ENCODE results near the gene SOX11.

The SOX11 gene

DNA sequence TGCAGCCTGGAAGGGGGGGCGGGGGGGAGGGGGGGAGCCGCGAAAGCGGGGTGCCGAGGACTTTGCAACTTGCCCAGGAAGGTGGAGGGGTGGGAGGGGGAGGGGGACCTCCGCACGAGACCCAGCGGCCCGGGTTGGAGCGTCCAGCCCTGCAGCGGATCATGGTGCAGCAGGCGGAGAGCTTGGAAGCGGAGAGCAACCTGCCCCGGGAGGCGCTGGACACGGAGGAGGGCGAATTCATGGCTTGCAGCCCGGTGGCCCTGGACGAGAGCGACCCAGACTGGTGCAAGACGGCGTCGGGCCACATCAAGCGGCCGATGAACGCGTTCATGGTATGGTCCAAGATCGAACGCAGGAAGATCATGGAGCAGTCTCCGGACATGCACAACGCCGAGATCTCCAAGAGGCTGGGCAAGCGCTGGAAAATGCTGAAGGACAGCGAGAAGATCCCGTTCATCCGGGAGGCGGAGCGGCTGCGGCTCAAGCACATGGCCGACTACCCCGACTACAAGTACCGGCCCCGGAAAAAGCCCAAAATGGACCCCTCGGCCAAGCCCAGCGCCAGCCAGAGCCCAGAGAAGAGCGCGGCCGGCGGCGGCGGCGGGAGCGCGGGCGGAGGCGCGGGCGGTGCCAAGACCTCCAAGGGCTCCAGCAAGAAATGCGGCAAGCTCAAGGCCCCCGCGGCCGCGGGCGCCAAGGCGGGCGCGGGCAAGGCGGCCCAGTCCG is 540 bp downstream of the SOX11 start:
- peak; percentile 57 for DNase-seq

DNA sequence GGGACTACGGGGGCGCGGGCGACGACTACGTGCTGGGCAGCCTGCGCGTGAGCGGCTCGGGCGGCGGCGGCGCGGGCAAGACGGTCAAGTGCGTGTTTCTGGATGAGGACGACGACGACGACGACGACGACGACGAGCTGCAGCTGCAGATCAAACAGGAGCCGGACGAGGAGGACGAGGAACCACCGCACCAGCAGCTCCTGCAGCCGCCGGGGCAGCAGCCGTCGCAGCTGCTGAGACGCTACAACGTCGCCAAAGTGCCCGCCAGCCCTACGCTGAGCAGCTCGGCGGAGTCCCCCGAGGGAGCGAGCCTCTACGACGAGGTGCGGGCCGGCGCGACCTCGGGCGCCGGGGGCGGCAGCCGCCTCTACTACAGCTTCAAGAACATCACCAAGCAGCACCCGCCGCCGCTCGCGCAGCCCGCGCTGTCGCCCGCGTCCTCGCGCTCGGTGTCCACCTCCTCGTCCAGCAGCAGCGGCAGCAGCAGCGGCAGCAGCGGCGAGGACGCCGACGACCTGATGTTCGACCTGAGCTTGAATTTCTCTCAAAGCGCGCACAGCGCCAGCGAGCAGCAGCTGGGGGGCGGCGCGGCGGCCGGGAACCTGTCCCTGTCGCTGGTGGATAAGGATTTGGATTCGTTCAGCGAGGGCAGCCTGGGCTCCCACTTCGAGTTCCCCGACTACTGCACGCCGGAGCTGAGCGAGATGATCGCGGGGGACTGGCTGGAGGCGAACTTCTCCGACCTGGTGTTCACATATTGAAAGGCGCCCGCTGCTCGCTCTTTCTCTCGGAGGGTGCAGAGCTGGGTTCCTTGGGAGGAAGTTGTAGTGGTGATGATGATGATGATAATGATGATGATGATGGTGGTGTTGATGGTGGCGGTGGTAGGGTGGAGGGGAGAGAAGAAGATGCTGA is 1.4 kb downstream of the SOX11 start:
- DNase-seq, result peak; percentile 44

DNA sequence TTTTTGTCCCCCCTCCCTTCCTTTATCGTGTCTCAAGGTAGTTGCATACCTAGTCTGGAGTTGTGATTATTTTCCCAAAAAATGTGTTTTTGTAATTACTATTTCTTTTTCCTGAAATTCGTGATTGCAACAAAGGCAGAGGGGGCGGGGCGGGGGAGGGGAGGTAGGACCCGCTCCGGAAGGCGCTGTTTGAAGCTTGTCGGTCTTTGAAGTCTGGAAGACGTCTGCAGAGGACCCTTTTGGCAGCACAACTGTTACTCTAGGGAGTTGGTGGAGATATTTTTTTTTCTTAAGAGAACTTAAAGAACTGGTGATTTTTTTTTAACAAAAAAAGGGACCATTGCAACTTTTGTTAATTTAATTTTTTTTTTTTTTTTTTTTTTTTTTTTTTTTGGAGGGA is 2.1 kb downstream of the SOX11 start:
- peak; percentile 26 for DNase-seq

DNA sequence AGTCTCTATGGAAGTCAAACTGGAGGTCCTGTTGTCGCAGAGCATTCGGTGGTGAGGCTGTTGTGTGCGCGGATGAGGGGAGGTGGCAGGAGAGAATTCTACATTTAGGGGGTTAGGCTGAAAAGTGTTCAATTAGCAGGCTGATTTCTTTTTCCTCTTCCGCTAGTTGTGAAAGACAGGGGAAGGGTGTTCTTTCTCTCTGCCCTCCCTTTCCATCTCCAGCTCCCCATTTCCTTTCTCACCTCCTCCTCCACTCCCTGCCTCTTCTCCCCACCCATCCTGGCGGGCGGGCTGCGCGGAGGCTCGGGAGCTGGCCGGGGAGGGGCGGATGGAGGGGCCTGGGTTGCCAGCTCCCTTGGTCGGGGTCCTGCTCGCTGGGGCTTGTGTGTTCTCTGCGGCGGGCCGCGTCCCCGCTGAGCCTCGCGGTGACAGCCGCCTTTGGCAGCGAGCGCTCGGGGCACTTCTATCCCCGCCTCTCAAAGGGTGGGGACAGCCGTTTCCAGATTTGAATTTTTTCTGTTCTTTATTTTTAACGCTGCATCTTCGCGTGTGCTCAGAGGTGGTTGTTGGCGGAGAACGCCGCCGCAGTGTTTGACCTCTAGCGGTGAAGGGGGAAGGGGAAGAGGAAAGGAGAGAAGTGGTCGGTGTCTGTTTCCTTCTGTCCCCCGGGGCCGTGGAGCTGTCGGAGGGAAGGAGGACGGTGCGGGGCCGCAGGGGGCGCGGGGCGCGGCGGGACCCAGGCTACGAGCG is 3.6 kb downstream of the SOX11 start:
- DNase-seq, result peak; percentile 72

DNA sequence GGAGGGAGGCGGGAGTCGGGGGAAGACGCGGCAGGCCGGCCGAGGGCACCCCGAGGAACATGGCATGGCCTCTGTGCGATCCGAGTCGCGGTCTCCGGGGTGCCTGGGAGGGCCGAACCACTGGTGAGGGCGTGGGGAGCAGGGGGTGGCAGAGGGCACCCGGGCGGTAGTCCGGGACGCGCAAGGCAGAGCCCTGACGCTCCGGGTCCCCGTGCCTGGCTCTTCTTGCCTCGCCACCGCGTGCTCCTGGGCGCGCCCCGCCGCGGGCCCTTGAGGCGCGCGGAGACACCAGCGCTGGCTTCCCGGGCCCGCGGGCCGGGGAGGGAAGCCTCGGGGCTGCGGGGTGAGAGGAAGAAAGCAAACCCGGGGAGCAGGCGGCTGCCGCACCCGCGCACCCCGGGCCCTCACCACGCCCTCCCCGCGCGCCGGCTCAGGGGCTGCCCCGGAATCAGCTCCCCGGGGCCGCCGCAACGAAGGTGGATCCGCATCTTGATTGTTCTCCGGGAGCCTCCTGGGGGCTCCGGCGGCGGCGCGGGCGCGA is 4.3 kb downstream of the SOX11 start:
- peak; percentile 56 for DNase-seq

DNA sequence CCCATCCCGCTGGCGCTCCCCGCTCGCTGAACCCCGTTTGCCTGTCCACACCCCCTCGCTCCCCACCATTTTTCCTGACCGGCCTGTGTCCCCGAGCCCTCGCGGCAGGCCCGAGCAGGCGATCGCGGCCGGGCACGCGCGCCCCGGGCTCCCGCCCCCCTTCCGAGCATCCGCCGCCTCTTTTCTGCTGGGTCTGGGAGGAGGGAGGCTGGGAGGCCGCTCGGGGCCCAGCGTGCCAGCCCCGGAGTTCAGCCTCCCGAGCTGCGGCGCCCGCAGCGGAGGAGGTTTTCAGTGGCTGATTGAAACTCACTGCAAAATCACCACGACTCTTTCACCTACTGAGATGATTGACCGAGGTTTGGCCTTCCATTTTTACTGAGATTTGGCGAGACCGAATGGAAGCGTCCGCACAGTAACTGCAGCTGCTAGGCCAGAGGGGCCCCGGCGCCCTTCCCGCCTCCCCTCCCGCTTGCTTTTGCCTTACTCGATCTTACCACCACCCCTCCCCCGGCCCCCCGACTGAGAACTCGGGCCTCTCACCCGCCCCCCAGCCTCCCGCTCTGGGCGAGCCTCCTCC is 4.8 kb downstream of the SOX11 start:
- DNase-seq, result peak; percentile 73

DNA sequence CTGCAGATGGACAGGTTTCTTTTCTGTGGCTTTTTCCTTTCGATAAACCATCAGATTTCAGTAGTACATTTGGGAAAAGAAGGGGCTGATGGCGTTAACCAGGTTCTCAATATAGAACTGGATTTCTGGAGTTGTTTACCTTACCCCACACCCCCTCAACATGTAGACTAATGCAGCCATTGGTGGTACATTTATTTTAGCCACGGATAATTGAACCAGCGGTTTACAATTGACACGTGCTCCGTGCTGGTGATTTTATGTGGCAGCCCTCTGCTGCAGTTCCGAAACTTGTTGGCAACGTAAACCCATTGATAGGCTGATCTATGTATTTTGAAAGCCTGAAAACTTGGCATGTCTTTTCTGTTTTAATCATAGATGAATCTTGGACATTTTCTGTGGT is 5.4 kb downstream of the SOX11 start:
- no peak for DNase-seq

DNA sequence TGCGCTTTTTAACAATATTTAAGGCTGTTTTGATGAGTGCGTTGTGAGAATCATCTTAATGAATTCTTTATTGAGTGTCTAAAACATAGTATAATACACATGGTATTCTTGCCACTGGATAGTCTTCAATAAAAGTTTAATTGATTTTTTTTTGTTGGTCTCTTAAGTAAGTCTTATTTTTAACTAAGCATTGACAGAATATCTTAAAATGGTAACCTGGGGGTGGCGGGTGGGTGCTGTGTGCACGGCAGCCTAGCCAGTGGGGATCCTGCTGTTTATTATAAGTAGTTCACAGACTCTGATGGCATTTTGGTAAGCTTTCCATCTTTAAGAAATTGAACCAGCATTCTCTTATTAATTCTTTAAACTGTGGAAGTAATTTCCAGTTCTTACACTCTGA is 6.0 kb downstream of the SOX11 start:
- no peak for DNase-seq

DNA sequence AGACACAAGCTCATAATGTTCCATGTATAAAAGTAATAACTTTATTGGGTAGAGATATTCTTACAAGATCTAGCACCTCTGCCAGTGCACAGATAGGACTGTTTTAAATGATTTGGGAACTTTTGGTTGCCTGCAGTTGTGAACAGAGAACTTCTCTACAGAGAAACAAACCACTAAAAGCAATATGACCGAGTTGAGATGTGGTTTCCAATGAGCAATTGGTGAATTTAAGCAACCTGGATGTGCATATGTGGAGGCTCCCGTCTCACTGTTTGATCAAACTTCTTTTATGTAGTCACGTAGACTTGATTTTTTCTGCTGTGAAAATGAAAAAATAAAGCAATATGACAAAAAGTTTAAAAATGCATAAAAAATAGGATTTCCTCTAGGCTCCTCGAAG is 7.8 kb downstream of the SOX11 start:
- DNase-seq, result no peak

DNA sequence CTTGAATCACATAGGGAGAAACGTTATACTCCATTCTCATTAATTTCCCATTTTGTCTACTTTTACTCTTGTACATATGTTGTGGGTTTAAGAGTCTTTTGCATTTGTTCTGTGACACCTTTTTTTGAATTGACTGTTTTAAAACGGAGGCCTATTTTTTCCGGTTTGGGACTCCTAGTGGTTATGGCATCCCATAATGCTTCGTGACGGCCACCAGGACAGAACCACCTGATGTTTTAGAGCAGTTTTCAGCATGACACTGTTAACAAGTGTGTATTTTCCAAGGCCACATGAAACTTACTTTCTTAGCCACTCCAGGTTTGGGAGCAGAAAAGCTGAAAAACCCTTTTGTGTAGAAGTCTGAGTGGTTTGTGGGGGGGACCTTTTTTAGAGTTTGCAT is 8.4 kb downstream of the SOX11 start:
- no peak for DNase-seq

DNA sequence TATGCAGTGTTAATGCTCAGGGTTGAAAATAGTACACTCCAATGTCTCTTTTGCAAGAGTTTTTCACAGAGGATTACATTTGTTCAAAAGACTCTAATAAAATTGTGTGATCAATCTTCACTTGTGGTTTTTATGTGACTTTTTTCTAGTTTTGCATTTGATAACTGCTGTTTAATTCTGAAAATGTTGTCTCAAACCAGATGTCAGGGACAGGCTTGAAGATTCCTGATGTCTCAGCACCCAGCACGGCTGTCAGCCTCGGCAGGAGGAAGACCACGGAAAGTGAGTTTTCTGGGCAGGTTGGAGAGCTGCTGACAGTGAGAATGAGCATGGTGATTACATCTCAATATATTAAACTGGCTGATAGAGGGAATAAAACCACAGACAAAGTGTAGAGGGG is 9.1 kb downstream of the SOX11 start:
- no peak for DNase-seq

DNA sequence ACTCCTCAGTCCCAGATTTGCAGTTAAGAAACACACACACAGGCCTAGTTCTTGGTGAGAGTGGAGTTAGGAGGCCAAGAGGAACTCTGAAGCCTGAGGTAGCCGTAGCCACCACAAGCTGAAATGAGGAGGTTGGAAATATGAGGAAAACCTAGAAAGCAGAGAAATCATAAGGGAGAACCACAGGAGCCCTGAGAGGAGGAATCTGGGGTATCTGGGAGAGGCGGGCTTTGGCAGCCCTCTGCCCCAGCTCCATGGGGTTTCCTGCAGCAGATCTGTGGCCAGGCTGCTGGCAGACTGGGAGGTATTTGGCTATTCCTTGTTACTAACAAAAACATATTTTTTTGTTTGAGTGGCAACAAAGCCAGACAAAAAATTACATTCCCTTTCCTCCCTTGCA is 11.0 kb downstream of the SOX11 start:
- DNase-seq, result peak; percentile 45

DNA sequence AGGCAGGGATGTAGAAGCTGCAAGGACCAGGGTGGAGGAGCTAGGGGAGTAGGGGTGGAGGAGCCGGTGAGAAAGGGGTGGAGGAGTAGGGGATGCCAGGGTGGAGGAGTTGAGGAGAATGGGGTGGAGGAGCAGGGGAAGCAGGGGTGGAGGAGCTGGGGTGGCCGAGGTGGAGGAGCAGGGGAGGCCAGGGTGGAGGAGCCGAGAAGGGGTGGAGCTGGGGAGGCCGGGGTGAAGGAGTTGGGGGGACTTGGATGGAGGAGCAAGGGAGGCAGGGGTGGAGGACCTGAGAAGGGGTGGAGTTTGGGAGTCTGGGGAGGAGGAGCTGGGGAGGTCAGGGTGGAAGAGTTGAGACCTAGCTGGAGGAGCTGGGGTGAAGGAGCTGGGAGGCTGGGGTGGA is 13.3 kb downstream of the SOX11 start:
- no peak for DNase-seq

DNA sequence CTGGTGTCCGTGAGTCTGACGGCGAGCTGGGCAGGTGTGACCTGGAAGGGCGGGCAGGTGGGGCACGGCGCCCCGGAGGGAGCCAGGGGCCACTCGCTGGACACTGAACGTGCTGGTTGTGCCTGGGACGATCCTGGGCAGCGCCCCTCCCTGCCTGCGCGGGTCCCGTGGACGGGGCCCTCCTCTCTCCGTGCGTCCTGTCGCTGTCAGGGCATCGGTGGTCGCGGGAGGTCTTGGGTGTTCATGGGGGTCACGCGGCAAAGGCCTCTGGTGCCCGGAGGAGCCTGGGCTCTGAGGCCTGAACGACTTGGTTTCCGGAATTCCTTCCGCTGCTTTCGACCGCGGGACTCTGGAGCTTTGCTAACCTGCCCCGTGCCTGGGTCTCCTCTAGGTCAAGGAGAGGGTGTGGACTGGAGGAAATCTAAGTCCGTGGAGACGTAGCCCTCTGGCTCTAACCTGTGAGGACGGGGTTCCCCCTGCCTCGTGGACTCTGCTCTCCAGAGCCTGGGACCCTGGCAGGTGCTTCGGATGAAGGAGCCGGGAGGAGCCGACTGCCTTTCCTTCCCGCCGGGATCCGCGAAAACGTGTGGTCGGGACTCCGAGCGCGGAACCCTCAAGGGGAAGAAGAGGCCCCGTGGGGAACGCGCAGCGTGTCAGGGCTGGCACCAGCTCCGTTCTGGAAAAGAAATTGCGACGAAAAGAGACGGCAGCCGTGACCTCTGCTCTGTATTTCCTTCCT is 14.7 kb downstream of the SOX11 start:
- DNase-seq, result no peak

DNA sequence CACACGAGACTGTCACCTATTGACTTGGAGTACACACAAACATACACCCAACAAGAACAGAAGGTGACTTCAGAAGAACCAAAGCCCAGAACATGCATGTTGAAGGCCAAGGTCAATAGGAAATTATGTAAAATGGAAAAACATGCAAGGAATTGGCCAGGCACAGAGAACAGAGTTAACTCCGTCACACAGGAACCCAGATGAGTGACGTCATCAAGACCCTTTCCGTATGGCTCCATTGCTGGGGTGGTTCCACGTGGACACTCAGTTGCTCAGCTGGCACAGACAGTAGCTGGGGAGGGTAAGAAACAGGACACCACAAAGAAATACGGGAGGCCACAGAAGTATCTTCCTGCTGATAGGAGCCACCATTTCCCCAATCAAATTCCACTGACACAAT is 18.4 kb downstream of the SOX11 start:
- no peak for DNase-seq

DNA sequence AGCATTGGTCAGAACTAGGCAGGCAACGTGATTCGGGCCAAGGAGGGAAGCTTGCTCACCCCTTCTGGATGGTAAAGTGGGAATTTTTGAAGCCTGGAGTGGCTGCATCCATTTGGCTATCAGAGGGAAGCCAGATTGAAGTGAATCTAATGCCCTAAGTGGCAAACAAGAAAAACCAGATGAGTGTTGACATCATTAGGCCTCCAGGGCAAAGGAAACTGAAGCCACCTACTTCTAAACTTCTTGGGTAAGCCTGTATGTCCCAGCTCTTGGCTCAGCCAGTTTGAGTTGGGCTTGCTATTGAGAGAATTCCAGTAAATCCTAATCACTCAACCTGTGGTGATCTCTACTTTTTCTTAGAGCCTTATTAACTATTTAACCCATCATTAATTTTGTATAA is 20.9 kb downstream of the SOX11 start:
- no peak for DNase-seq

DNA sequence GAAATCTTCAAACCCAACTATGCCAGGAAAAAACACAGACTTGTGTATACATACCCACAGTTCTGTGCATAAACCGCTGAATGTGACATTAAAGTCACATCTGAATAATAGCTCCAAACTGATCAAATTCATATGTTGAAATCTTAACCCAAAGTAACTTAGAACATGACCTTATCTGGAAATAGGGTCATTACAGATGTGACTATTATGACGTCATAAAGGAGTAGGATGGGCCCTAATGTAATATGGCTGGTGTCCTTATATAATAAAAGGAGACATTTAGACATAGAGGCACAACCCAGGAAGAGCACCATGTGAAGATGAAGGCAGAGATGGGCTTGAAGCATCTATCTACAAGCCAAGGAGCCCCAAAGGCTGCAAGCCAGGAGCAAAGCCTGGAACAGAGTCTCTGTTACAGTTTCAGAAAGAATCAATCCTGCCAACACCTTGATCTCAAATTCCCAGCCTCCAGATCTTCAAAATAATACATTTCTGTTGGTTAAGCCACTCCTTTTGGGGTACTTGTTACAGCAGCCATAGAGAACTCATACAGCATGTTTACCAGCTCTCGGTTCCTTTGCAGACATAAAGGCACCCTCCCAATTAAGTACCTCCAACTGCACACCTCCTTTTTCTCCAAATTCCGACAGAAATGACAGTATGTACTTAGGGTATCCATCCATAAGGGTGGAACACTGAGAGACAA is 27.6 kb downstream of the SOX11 start:
- DNase-seq, result no peak

DNA sequence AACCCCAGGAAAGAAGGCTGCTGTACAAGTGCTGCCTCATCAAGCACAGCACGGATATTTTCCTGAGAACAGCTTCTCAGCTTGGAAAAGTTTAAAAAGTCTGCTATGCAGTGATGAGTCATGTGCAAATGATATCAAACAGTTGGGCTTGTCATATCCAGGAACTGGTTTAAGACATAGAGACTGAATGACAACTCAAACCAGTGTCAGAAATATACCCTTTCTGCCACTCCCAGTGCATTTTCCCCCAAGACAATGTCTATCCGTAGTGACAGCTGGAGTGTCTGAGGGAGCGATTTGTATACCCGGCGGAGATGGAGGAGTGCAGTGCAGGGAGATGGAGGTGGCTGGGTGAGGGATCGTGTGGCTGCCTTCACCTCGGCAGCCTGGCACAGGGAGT is 28.2 kb downstream of the SOX11 start:
- peak; percentile 71 for DNase-seq

DNA sequence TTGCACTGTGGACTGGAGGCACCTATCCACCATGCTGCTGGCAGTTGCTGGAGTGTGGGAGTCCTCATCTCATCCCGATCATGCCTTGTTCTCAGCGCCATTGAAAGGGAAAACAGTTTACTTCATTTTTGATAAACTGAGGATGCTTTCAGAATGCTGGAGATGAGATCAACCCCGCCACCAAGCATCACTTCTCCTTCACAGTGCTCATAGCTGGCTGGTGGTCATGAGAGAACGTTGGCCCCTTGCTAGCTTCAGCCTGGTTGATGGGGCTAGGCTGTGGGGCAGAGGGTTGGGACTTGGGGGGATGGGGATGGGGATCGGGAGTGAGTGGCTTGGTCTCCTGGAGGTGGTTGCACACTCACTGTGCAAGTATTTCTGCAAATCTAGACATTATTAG is 30.1 kb downstream of the SOX11 start:
- no peak for DNase-seq

DNA sequence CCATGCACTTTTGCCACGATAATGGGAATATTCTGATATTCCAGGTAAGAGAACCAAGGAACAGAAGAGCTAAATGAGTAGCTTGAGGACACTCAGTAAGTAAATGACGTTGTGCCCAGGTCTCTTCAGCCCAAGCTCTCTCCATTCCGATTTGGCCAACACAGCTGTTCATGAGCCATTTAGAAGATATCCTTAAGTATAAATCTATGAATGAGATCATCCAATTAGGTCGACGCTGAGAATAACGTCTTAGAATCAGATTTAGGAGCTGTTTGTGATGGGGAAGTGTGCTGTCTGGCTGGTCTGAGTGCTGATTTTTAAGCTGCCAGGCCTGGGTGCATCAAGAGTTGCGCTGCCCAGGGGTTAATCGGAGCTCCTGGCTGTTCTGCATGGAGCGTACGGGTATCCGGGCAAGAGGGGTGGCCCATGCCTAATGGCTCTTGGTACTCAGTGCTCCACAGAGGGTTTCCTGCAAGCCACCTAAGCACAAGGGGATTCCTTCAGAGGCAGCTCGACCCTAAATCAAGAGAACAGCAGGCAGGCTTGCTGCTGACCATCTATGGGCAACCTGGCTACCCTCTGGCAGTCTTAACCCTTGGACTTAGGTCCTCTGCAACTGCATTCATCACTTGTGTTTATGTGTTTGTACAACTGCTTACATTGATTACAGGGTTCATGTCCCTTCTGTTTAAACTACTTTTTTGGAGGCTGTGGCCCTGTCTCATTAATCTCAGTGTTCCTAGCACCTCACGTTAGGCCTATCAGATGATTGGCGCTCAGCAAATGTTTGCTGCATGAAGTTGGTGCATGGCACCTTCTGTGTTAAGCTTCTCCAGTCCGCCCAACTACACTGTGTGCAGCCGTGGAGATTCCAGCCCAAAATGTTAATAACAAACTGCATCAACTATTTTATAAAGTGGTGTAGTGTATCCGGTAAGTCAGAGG is 31.9 kb downstream of the SOX11 start:
- DNase-seq, result no peak

Data from fibroblast of skin of scalp (primary cell).